NT2/D1 (cell line): Measurements from ENCODE around the gene ENOX1.

ENCODE experiments used
- YY1 ChIP-seq: IDR thresholded peaks from 2 replicates; pipeline ENCODE4 v1.6.1; 2011; ENCODE audit not compliant: insufficient read length, insufficient read depth
- ZNF274 ChIP-seq: IDR thresholded peaks from 2 replicates; pipeline ENCODE4 v1.6.1; 2011; ENCODE audit warnings: mild to moderate bottlenecking, low read depth, low read length

GRCh38 chr13:43614063-43614462 lies 172.7 kb downstream of the ENOX1 start:
- no peak for TF ChIP-seq YY1
- no peak for TF ChIP-seq ZNF274
